ENCODE results near the gene TMEM175. TPM values are rescaled to one million over a fixed set of nuclear protein-coding genes. Genes with fewer than 3 reads are reported as not detected.
A peak's percentile ranks its signal among the peaks of the same experiment; 100 is the strongest.

Gene TMEM175
- total and polyA plus RNA-seq, 2 of the 13 experiments (the other 11 are each of a cell fraction or from before 2014, with no cell fraction given) = 5.1 to 9.9 TPM

DNA sequence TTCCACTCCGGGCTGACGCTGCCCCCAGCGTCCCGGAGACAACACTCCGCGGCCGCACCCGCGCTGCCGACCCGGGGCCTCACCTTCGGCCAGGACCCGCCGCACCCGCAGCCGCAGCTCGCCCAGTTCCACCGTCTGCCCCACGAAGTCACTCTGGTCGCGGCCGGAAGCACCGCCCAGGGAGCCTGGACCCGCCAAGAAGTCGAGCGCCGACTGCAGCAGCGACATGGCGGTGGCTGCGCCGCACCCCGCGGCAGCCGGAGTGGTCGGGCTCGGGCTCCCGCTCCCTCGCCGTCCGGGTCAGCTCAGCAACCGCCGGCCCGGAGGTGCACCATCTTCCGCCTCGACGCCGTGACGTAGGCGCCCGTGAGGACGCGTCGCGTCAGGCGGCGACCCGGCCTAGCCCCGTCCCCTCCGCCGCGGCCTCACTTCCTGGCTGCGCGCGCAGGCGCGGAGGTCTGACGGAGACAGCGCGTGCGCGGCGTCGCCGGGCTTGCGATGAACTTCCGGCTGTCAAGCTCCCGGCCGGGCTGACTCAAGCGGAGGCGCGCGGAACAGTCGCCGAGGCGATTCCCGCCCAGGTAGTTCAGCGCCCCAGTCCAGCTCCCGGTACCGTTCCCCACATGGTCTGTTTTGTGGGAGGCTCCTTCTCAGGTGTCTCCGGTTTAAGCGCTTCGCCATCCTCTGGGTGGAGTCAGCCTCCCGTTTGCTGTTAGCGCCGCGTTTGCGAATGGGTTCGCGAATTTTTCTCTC lies at the start of gene TMEM175, which contains the start of gene GAK (continued):
- peak; percentile 47 for TF ChIP-seq ZNF788 (CRISPR knock-in tag; IDR thresholded peaks at IDR 0.05; ENCODE audit: borderline replicate concordance)
- TF ChIP-seq REL (CRISPR knock-in tag; conservative IDR thresholded peaks at IDR 0.05) = 0 out of 2 replicates have a peak, but pooled peaks have one; percentile 77
- TF ChIP-seq ZNF460 (CRISPR knock-in tag; IDR thresholded peaks at IDR 0.05; ENCODE audit: borderline replicate concordance) = no peak
- TF ChIP-seq KDM5A (IDR thresholded peaks at IDR 0.05; ENCODE audit: borderline replicate concordance, low read length) = peak; percentile 78; the same call in 1 of the 2 replicates
- TF ChIP-seq ADNP (CRISPR knock-in tag; IDR thresholded peaks at IDR 0.05) = no peak
- TF ChIP-seq ZMYM3 (CRISPR knock-in tag; IDR thresholded peaks at IDR 0.05) = no peak
- TF ChIP-seq ZNF143 (CRISPR knock-in tag; IDR thresholded peaks at IDR 0.05) = no peak; the same call in 1 of the 2 replicates
- peak; percentile 78; the same call in 1 of the 2 replicates for TF ChIP-seq CSRNP2 (CRISPR knock-in tag; conservative IDR thresholded peaks at IDR 0.05; ENCODE audit: low read depth)
- TF ChIP-seq MAX (IDR thresholded peaks at IDR 0.05) = peak; percentile 63
- TF ChIP-seq MAZ (IDR thresholded peaks at IDR 0.05; ENCODE audit: borderline replicate concordance, low read depth, low read length) = no peak
- TF ChIP-seq MAZ (CRISPR knock-in tag; IDR thresholded peaks at IDR 0.05; ENCODE audit: low read depth) = peak; percentile 74
- TF ChIP-seq ZNF562 (CRISPR knock-in tag; IDR thresholded peaks at IDR 0.05; ENCODE audit: borderline replicate concordance) = no peak
- TF ChIP-seq MED8 (CRISPR knock-in tag; IDR thresholded peaks at IDR 0.05; ENCODE audit: insufficient replicate concordance) = peak; percentile 65
- TF ChIP-seq ONECUT2 (CRISPR knock-in tag; IDR thresholded peaks at IDR 0.05) = no peak
- peak; percentile 29; the same call in 1 of the 2 replicates for TF ChIP-seq ZBTB7B (CRISPR knock-in tag; IDR thresholded peaks at IDR 0.05)
- no peak for TF ChIP-seq ZNF431 (CRISPR knock-in tag; IDR thresholded peaks at IDR 0.05; ENCODE audit: borderline replicate concordance, low read depth)
- TF ChIP-seq ZNF235 (CRISPR knock-in tag; IDR thresholded peaks at IDR 0.05; ENCODE audit: borderline replicate concordance) = no peak
- TF ChIP-seq THAP11 (CRISPR knock-in tag; IDR thresholded peaks at IDR 0.05) = peak; percentile 94
- no peak for TF ChIP-seq ZNF33A (CRISPR knock-in tag; IDR thresholded peaks at IDR 0.05; ENCODE audit: borderline replicate concordance)
- peak; percentile 87; the same call in 1 of the 2 replicates for TF ChIP-seq CENPT (CRISPR knock-in tag; IDR thresholded peaks at IDR 0.05; ENCODE audit: low read depth)
- TF ChIP-seq, protein P1, sequence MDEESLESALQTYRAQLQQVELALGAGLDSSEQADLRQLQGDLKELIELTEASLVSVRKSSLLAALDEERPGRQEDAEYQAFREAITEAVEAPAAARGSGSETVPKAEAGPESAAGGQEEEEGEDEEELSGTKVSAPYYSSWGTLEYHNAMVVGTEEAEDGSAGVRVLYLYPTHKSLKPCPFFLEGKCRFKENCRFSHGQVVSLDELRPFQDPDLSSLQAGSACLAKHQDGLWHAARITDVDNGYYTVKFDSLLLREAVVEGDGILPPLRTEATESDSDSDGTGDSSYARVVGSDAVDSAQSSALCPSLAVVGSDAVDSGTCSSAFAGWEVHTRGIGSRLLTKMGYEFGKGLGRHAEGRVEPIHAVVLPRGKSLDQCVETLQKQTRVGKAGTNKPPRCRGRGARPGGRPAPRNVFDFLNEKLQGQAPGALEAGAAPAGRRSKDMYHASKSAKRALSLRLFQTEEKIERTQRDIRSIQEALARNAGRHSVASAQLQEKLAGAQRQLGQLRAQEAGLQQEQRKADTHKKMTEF (CRISPR knock-in tag; IDR thresholded peaks at IDR 0.05) = peak; percentile 79
- no peak for TF ChIP-seq SMYD3 (CRISPR knock-in tag; IDR thresholded peaks at IDR 0.05)
- no peak for TF ChIP-seq NCOA5 (CRISPR knock-in tag; IDR thresholded peaks at IDR 0.05)
- TF ChIP-seq, protein P2, sequence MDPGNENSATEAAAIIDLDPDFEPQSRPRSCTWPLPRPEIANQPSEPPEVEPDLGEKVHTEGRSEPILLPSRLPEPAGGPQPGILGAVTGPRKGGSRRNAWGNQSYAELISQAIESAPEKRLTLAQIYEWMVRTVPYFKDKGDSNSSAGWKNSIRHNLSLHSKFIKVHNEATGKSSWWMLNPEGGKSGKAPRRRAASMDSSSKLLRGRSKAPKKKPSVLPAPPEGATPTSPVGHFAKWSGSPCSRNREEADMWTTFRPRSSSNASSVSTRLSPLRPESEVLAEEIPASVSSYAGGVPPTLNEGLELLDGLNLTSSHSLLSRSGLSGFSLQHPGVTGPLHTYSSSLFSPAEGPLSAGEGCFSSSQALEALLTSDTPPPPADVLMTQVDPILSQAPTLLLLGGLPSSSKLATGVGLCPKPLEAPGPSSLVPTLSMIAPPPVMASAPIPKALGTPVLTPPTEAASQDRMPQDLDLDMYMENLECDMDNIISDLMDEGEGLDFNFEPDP (CRISPR knock-in tag; conservative IDR thresholded peaks at IDR 0.05) = no peak

Data from HepG2 (cell line).